Cardiac muscle cell (in vitro differentiated cells and primary cell): ENCODE measurements around the gene SEH1L. TPM values are rescaled to one million over a fixed set of nuclear protein-coding genes. Genes with fewer than 3 reads are reported as not detected.
A peak's percentile ranks its signal among the peaks of the same experiment; 100 is the strongest.

Experiments used
- DNase-seq, 2 donors: peaks; one replicate each; pipeline versions ENCODE4 v3.0.0 to v3.0.0-alpha.2; 2010 to 2017; ENCODE audit warnings: low read depth in 1 of 2, low spot score in 1 of 2
- H3K27ac ChIP-seq: fragments of 200-600 bp; sonication (generic); 2 replicates; pipeline ENCODE4 v1.5.1; 2016
- H3K27me3 ChIP-seq: fragments of 200-600 bp; sonication (generic); 2 replicates; pipeline ENCODE4 v1.6.0; 2016; ENCODE audit warnings: control low read depth
- H3K36me3 ChIP-seq: fragments of 200-600 bp; sonication (generic); 2 replicates; pipeline ENCODE4 v1.5.1; 2016; ENCODE audit warnings: control low read depth
- H3K4me1 ChIP-seq: fragments of 200-600 bp; sonication (generic); 2 replicates; pipeline ENCODE4 v1.8.1; 2017; ENCODE audit warnings: low read depth, mild to moderate bottlenecking, mixed run types
- H3K4me3 ChIP-seq: fragments of 200-600 bp; sonication (generic); 2 replicates; pipeline ENCODE4 v1.5.1; 2016; ENCODE audit warnings: mild to moderate bottlenecking
- H3K9me3 ChIP-seq: fragments of 200-600 bp; sonication (generic); 2 replicates; pipeline ENCODE4 v1.5.1; 2017; ENCODE audit warnings: low read depth, mild to moderate bottlenecking, control low read depth
- polyA plus RNA-seq: library from polyadenylated mRNA; unstranded; fragments of >200 nt; fragmentation: Nextera tagmentation; extraction: Ambion mirVana; gene quantifications from 2 replicates; pipeline ENCODE4 v1.2.1, GENCODE V29; 2016
- total RNA-seq: library from RNA; depleted of rRNA; stranded (reverse); fragments of >200 nt; gene quantifications from 2 replicates; pipeline ENCODE4 v1.2.3, GENCODE V29; 2016
- TF ChIP-seq, protein P1 (sequence below): IDR thresholded peaks from 2 replicates; pipeline ENCODE4 v1.5.1; 2012; ENCODE audit warnings: low read depth, mild to moderate bottlenecking, low read length

Gene SEH1L
- total and polyA plus RNA-seq, 2 experiments from 2014 or later: 20.9 to 30.0 TPM

DNA sequence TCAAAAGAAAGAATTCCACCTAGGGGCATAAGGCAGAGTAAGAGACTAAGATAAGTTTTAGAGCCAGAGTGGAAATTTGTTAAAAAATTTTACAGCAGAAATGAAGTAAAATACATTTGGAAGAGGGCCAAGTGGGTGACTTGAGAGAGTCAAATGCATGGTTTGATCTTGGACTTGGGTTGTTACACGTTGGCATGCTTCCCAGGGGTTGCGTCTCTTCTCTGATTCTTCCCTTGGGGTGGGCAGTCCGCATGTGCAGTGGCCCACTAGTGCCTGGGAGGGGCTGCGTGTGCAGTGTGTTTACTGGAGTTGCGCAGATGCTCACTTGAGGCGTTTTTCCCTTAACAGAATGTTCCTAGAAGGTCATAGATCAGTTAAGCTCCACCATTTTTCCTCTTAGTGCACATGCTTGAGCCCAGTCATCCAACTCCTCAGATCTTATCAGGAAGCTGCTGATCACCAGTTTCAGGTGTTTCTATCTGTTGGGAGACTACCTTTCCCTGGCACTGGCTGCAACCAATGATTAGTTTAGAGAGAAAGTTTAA, 13.1 kb downstream of the SEH1L start:
- peaks cover 23% of the 10 kb centered on the region for H3K36me3 ChIP-seq
- no peak overlapping the region for H3K27ac ChIP-seq
- H3K27me3 ChIP-seq: no peaks in the 10 kb centered on the region
- TF ChIP-seq, protein P1, sequence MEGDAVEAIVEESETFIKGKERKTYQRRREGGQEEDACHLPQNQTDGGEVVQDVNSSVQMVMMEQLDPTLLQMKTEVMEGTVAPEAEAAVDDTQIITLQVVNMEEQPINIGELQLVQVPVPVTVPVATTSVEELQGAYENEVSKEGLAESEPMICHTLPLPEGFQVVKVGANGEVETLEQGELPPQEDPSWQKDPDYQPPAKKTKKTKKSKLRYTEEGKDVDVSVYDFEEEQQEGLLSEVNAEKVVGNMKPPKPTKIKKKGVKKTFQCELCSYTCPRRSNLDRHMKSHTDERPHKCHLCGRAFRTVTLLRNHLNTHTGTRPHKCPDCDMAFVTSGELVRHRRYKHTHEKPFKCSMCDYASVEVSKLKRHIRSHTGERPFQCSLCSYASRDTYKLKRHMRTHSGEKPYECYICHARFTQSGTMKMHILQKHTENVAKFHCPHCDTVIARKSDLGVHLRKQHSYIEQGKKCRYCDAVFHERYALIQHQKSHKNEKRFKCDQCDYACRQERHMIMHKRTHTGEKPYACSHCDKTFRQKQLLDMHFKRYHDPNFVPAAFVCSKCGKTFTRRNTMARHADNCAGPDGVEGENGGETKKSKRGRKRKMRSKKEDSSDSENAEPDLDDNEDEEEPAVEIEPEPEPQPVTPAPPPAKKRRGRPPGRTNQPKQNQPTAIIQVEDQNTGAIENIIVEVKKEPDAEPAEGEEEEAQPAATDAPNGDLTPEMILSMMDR: no peak
- peaks cover 3% of the 10 kb centered on the region for H3K9me3 ChIP-seq
- H3K4me3 ChIP-seq: no peak overlapping the region
- peak in 1 of 2 donors; percentile 36 for DNase-seq
- no peaks in the 10 kb centered on the region for H3K4me1 ChIP-seq

GRCh38 chr18:12963069-12963468, 15.3 kb downstream of the SEH1L start:
- Histone ChIP-seq H3K4me1 (no peaks in the 10 kb centered on the region), H3K9me3 (peaks cover 3% of the 10 kb centered on the region), H3K27ac (no peak overlapping the region), H3K4me3 (no peak overlapping the region), H3K36me3 (peaks cover 17% of the 10 kb centered on the region), H3K27me3 (no peaks in the 10 kb centered on the region)
- TF ChIP-seq, protein P1: no peak
- DNase-seq: no peak

GRCh38 chr18:12968115-12968514, 20.3 kb downstream of the SEH1L start:
- no peak overlapping the region for H3K4me3 ChIP-seq
- no peak for DNase-seq
- H3K4me1 ChIP-seq: no peaks in the 10 kb centered on the region
- H3K27me3 ChIP-seq: no peaks in the 10 kb centered on the region
- TF ChIP-seq, protein P1: no peak
- H3K36me3 ChIP-seq: peaks cover 25% of the 10 kb centered on the region
- no peaks in the 10 kb centered on the region for H3K9me3 ChIP-seq
- H3K27ac ChIP-seq: no peak overlapping the region

DNA sequence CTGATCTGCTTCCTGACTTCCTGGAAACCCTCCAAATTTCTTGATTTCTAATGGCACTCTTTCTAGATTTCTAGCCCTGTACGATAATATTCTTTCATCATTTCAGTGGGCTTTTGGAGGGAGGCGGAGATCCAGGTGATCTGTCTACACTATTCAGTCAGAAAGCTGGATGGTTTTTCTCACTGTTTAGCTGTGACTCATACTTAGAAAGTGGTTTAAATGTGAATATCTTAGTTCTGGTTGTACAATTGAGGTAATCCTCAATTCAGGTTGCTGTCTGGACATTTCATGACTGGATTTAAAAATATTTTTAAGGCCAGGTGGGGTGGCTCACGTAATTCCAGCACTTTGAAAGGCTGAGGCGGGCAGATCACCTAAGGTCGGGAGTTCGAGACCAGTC, 20.8 kb downstream of the SEH1L start:
- Histone ChIP-seq H3K27me3 (no peaks in the 10 kb centered on the region), H3K4me3 (no peak overlapping the region), H3K36me3 (peaks cover 22% of the 10 kb centered on the region), H3K27ac (no peak overlapping the region), H3K4me1 (no peaks in the 10 kb centered on the region), H3K9me3 (no peaks in the 10 kb centered on the region)
- TF ChIP-seq, protein P1: no peak
- no peak for DNase-seq

GRCh38 chr18:12973562-12974213, 25.9 kb downstream of the SEH1L start:
- TF ChIP-seq, protein P1: no peak
- no peak overlapping the region for H3K4me3 ChIP-seq
- peaks cover 25% of the 10 kb centered on the region for H3K36me3 ChIP-seq
- no peaks in the 10 kb centered on the region for H3K4me1 ChIP-seq
- H3K27ac ChIP-seq: no peak overlapping the region
- no peaks in the 10 kb centered on the region for H3K9me3 ChIP-seq
- H3K27me3 ChIP-seq: no peaks in the 10 kb centered on the region
- DNase-seq: no peak
